Posterior vena cava (tissue), 2 donors: ENCODE measurements around the gene OR6N1. TPM values are rescaled to one million over a fixed set of nuclear protein-coding genes. Genes with fewer than 3 reads are reported as not detected.

Source experiments
- DNase-seq: peaks from one replicate; pipeline ENCODE4 v3.0.0-alpha.2; 2020; ENCODE audit warnings: low spot score
- intact Hi-C, 2 donors: fragments of 100-400 bp; cut with DNase I; formaldehyde crosslinking; loops; one replicate each; pipeline versions ENCODE4 v1.14.1 to v1.14.2; 2022 to 2023
- long read RNA-seq, 2 donors: library from polyadenylated mRNA; unstranded; transcript quantifications; one replicate each; pipeline ENCODE4 v2.0.0, GENCODE V29; 2020 to 2021
- total RNA-seq, 2 donors: library from RNA; stranded (reverse); fragmentation: NEBNext Ultra II Directional; extraction: Animal tissue kit (Norgen Biotek cat#: 25700); gene quantifications; one replicate each; pipeline ENCODE4 v1.2.1, GENCODE V29; 2021
- donor health status: DM: yes; HTN: yes; CAD: no.
- donor health status: DM: yes; HTN: yes; CAD: no.

OR6N1 gene
- total RNA-seq = not detected
- long read RNA-seq, donor 1 = 0 reads
- long read RNA-seq, donor 2 = 0 reads

GRCh38 chr1:158771950-158772866 is at the start of gene OR6N1:
OR6N1 (minus strand) TSS chr1:158772195; CDS start chr1:158766682, 5,513 bp downstream.
- intact Hi-C loops = no loop called here
- no peak for DNase-seq

GRCh38 chr1:158821723-158822122 is 49.7 kb upstream of the OR6N1 start:
- intact Hi-C loops = no loop called here
- DNase-seq = no peak

GRCh38 chr1:158819461-158820443 is 47.8 kb upstream of the OR6N1 start:
- DNase-seq = no peak
- intact Hi-C loops = no loop called here

GRCh38 chr1:158818975-158819431 is 47.0 kb upstream of the OR6N1 start:
- intact Hi-C loops = no loop called here
- DNase-seq = no peak

- no peak for DNase-seq
- intact Hi-C loops = no loop called here
These were observed 46.6 kb upstream of the OR6N1 start for GRCh38 chr1:158818560-158818959.

GRCh38 chr1:158814970-158815369 is 43.0 kb upstream of the OR6N1 start:
- intact Hi-C loops = no loop called here
- DNase-seq = no peak

- intact Hi-C loops = no loop called here
- no peak for DNase-seq
These were observed 41.2 kb upstream of the OR6N1 start for GRCh38 chr1:158813164-158813563.

GRCh38 chr1:158812336-158812735 is 40.3 kb upstream of the OR6N1 start:
- DNase-seq = no peak

GRCh38 chr1:158810311-158810710 is 38.3 kb upstream of the OR6N1 start:
- no peak for DNase-seq
- intact Hi-C loops = no loop called here

More at GRCh38 chr1:158812336-158812735, 40.3 kb upstream of the OR6N1 start:
- intact Hi-C loops = no loop called here

- intact Hi-C loops = no loop called here
- DNase-seq = no peak
These were observed 37.9 kb upstream of the OR6N1 start for GRCh38 chr1:158809862-158810261.

- intact Hi-C loops = no loop called here
These were observed 37.3 kb upstream of the OR6N1 start for GRCh38 chr1:158809256-158809655.

GRCh38 chr1:158806916-158807536 is 35.0 kb upstream of the OR6N1 start:
- no peak for DNase-seq
- intact Hi-C loops = no loop called here

More at GRCh38 chr1:158809256-158809655, 37.3 kb upstream of the OR6N1 start:
- DNase-seq = no peak

GRCh38 chr1:158803678-158804077 is 31.7 kb upstream of the OR6N1 start:
- no peak for DNase-seq
- intact Hi-C loops = no loop called here

GRCh38 chr1:158801396-158801795 is 29.4 kb upstream of the OR6N1 start:
- DNase-seq = no peak
- intact Hi-C loops = no loop called here

- DNase-seq = no peak
- intact Hi-C loops = no loop called here
These were observed 28.5 kb upstream of the OR6N1 start for GRCh38 chr1:158800526-158800925.

- intact Hi-C loops = no loop called here
- no peak for DNase-seq
These were observed 27.7 kb upstream of the OR6N1 start for GRCh38 chr1:158799689-158800088.

GRCh38 chr1:158798531-158798930 is 26.5 kb upstream of the OR6N1 start:
- intact Hi-C loops = no loop called here
- DNase-seq = no peak

GRCh38 chr1:158794247-158794646 is 22.3 kb upstream of the OR6N1 start:
- DNase-seq = no peak
- intact Hi-C loops = no loop called here

- intact Hi-C loops = no loop called here
- DNase-seq = no peak
These were observed 21.6 kb upstream of the OR6N1 start for GRCh38 chr1:158793604-158794003.
